Measurements from ENCODE around the gene CDON. TPM values are rescaled to one million over a fixed set of nuclear protein-coding genes. Genes with fewer than 3 reads are reported as not detected.
A peak's percentile ranks its signal among the peaks of the same experiment; 100 is the strongest.
"Not testable (repeated sequence)": the region's sequence is repeated elsewhere in the genome, so short reads cannot be mapped to it uniquely, and the experiment has no call there.

The CDON gene
- total RNA-seq, 1 donor = 2.6 TPM

DNA sequence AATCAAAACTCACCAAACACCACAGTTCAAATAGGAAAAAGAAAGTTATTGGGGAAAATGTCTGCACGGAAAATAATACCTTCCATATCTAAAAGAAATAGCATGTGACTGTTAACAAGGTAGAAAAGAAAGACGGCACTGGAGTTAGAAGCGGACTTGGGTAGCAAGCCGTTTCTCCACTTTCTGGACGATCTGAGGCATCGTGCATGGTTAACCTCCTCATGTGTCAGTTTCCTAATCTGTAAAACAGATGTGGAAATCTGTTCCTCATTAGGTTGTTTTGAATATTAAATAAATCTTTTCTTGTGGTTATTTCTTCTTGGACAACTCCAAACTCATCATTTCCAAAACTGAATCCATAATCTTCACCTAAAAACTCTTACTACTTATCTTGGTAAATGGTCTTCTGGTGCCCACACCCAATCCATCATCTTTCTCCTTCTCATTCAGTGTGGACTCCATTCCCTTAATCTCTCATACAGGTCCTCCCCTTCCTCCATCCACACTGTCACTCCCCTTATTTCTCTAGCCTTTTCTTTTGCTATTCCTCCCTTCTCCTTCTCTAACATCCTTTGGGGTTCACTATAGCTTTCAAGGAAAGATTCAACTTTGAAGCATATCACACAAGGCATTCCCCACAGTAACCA is 63.3 kb downstream of the CDON start:
- peak; percentile 34 for DNase-seq (ENCODE audit: low read depth)
- H3K4me3 ChIP-seq (ENCODE audit: low read depth, low read length) = no peak overlapping the region
- TF ChIP-seq, protein P1, sequence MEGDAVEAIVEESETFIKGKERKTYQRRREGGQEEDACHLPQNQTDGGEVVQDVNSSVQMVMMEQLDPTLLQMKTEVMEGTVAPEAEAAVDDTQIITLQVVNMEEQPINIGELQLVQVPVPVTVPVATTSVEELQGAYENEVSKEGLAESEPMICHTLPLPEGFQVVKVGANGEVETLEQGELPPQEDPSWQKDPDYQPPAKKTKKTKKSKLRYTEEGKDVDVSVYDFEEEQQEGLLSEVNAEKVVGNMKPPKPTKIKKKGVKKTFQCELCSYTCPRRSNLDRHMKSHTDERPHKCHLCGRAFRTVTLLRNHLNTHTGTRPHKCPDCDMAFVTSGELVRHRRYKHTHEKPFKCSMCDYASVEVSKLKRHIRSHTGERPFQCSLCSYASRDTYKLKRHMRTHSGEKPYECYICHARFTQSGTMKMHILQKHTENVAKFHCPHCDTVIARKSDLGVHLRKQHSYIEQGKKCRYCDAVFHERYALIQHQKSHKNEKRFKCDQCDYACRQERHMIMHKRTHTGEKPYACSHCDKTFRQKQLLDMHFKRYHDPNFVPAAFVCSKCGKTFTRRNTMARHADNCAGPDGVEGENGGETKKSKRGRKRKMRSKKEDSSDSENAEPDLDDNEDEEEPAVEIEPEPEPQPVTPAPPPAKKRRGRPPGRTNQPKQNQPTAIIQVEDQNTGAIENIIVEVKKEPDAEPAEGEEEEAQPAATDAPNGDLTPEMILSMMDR (IDR thresholded peaks at IDR 0.05; ENCODE audit: insufficient read depth, low read depth, low read length) = no peak

DNA sequence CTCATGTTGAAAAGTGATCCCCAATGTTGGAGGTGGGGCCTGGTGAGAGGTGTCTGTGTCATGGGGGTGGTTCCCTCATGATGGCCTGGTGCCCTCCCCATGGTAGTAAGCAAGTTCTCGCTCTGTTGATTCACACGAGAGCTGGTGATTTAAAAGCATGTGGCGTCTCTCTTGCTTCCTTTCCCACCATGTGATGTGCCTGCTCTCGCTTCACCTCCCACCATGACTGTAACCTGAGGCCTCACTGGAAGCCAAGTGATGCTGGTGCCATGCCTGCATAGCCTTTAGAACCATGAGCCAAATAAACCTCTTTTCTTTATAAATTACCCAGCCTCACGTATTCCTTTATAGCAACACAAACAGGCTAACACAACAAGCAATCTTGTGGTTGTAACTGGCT is 64.4 kb downstream of the CDON start:
- DNase-seq (ENCODE audit: low read depth) = no peak
- TF ChIP-seq, protein P1 (IDR thresholded peaks at IDR 0.05; ENCODE audit: insufficient read depth, low read depth, low read length) = no peak
- no peak overlapping the region for H3K4me3 ChIP-seq (ENCODE audit: low read depth, low read length)

DNA sequence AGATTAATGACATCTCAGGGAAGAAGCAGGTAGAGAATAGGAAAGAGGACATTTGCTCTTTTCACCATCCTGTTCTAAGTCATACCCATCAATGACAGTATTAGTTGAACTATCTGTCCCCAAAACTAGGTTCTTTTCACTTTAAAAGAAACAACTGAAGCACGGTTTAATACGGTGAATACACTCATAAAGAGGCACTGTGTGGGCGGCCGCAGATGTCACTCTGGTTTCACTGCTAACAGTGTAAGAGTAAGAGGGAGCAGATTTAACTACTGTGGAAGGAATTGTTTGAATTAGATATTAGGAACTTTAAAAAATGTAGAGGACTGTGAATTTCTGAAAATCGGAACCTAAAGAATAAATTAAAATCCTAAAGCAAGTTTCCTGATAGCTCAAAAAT is 67.4 kb downstream of the CDON start:
- TF ChIP-seq, protein P1 (IDR thresholded peaks at IDR 0.05; ENCODE audit: insufficient read depth, low read depth, low read length) = no peak
- H3K4me3 ChIP-seq (ENCODE audit: low read depth, low read length) = no peak overlapping the region
- DNase-seq (ENCODE audit: low read depth) = no peak

DNA sequence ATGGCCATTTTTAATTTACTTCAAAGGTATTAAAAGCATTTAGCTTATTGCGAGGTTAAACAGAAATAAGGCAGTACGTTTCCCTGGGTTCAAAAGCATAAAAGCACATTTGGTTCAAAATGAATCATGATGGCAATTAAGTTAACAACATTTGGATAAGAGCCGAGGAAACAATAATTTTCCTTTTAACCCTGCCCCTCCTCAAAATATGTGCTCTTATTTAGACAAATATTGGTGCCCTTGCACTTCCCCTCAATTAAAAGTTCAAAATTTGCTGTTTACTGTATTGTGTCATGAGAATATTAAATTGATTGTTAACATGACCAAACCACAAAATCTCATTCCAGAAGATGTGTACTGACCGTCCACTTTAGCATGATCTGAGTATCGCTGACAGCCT is 68.2 kb downstream of the CDON start:
- no peak overlapping the region for H3K4me3 ChIP-seq (ENCODE audit: low read depth, low read length)
- peak; percentile 11 for DNase-seq (ENCODE audit: low read depth)
- TF ChIP-seq, protein P1 (IDR thresholded peaks at IDR 0.05; ENCODE audit: insufficient read depth, low read depth, low read length) = no peak

DNA sequence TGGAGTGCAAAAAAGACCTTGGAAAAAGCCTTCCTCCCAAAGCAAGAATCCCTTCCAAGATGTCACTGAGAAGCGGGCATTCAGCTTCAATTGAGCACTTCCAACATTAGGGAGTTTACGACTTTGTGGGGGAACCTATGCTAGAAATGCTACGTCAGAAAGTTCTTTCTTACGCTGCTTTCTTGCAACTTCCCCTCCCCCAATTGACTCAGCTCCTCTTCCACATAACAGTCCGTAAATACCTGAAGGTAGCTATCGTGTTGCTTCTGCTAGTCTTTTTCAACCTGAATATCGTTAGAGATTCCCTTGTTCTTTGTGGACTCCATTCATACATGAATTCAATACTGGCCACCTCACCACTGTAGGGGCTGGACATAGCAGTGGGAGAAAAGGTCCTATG is 69.8 kb downstream of the CDON start:
- TF ChIP-seq, protein P1 (IDR thresholded peaks at IDR 0.05; ENCODE audit: insufficient read depth, low read depth, low read length) = no peak
- no peak overlapping the region for H3K4me3 ChIP-seq (ENCODE audit: low read depth, low read length)
- DNase-seq (ENCODE audit: low read depth) = no peak

DNA sequence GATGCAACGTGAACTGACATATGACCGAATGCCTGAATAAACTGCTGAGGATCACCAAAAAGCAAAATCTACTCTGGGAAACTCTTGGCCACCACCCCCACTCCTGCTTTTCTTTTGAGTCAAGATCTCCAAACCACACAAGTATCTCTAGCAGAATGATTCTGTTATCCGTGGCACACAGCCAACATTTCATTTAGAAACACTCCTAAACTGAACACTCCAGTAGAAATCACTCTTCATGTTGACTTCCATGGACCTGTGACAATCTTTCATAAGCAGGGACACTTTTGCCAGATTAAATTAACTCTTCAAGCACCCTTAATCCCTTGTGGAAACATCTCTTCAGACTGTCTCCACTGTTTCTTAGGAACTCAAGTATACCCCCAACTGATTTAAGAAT is 72.4 kb downstream of the CDON start:
- TF ChIP-seq, protein P1 (IDR thresholded peaks at IDR 0.05; ENCODE audit: insufficient read depth, low read depth, low read length) = no peak
- no peak overlapping the region for H3K4me3 ChIP-seq (ENCODE audit: low read depth, low read length)

DNA sequence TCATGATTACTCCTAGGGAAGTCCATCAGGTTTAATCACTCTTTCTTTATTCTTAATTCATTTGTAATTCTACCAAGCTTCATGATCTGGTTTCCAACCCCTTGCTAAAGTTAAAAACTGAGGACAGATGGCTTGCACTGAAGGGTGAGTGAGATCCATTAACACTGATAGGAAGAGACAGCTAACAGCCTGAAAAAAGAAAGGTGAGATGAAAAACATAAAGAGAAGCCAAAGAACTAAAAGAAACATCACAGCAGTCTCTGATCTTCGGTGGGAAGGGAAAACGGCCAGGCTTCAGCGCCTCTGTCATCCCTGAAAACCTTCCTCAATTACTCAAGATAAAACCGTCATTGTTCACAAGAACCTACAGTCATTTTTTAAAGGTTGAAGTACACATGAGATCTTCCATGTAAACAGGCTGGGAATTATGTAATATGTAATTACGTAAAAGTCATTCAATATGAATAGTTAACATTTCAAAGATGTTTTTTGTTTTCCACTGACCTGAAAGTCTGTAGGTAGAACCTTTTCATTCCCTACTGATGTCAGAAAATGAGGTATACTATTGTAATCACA is 75.5 kb downstream of the CDON start:
- no peak overlapping the region for H3K4me3 ChIP-seq (ENCODE audit: low read depth, low read length)
- no peak for DNase-seq (ENCODE audit: low read depth)
- TF ChIP-seq, protein P1 (IDR thresholded peaks at IDR 0.05; ENCODE audit: insufficient read depth, low read depth, low read length) = no peak

More for the DNA sequence above, 72.4 kb downstream of the CDON start:
- DNase-seq (ENCODE audit: low read depth) = peak; percentile 12

DNA sequence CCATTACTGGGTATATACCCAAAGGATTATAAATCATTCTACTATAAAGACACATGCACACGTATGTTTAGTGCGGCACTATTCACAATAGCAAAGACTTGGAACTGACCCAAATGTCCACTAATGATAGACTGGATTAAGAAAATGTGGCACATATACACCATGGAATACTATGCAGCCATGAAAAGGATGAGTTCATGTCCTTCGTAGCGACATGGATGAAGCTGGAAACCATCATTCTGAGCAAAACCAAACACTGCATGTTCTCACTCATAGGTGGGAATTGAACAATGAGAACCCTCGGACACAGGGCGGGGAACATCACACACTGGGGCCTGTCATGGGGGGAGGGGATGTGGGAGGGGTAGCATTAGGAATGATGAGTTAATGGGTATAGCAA is 76.7 kb downstream of the CDON start:
- not testable (repeated sequence) for DNase-seq (ENCODE audit: low read depth); H3K4me3 ChIP-seq (ENCODE audit: low read depth, low read length)
